HTR-8/SVneo (cell line): ENCODE measurements around the gene KIF26A.

Source experiments
- DNase-seq: peaks from one replicate; pipeline ENCODE4 v3.0.0; 2011; ENCODE audit warnings: low spot score, mixed read lengths; ENCODE audit not compliant: insufficient read length
- FAIRE-seq: peaks from 2 replicates; lab custom pipeline; 2011; peaks lifted over from hg19 to GRCh38; lab: Jason Lieb, UNC

The KIF26A gene

DNA sequence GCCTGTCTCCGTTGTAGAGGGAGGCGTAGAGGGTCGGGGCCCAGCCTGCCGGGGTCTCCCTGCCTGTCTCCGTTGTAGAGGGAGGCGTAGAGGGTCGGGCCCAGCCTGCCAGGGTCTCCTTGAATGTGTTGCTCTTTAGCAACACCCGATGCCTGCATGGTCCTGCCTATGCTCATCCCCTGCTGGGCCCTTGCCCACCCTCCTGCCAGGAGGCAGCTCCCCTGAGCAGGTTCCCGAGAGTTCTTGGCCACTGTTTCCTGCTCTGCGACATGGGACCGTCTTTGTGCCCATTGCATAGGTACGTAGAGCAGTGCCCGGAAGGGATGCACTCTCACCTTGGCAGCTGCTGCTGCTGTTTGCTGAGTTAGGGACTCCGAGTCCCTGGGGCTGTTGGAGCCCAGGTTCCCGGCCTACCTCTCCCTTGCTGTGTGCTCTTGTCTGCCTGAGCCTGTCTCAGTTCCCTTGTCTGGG lies 3.3 kb downstream of the KIF26A start:
- DNase-seq, result no peak

GRCh38 chr14:104142136-104142945 lies 4.0 kb downstream of the KIF26A start:
- no peak for DNase-seq
- FAIRE-seq, result no peak

More for the DNA sequence above, 3.3 kb downstream of the KIF26A start:
- no peak for FAIRE-seq

- no peak for DNase-seq
- FAIRE-seq, result no peak
Observed at GRCh38 chr14:104142946-104143470, 4.6 kb downstream of the KIF26A start.

DNA sequence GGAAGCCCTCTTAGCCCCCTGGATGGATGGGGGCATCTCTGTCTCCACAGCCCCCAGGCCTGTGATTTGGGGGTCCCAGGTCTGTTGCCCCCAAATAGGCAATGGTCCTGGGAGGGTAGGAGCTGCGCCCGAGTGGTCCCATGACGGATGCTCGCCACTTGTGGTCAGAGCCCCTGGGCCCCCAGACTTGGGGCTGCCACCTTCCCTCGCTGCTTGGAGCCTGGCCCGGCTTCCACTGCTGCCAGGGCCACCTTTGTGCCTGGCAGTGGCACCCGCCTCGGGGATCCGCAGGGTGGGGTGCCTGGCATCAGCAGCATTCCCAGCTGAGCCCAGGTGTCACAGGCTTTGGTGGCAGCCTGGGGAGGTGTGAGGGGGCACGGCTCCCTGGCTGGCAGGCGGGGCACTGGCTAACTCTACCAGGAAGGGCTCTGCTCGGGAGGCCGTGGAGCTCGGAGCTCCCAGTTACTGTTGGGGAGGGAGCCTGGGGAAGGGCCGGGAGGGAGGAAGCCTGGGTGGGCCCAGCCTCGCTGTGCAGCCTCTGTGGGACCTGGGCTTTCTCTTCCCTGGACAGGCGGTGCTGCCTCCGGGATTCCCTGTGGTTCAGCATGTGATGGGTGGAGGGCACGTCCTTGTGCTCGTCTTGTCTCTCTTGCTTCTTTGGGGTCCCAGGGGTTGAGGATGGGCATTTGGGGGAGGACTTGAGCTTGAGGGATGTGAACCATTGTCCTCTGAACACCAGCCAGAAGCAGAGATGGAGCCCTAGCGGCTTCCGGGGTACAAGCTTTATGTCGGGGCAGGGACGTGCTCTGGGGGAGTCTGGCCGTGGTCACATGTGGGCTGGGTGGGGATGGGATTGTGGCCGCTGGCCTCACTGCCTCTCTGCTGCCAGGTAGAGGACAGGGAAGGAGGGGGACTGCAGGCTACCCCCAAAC lies 5.4 kb downstream of the KIF26A start:
- no peak for DNase-seq
- FAIRE-seq, result no peak

- FAIRE-seq (no peak), DNase-seq (no peak)
Observed at GRCh38 chr14:104144453-104144790, 6.0 kb downstream of the KIF26A start.

DNA sequence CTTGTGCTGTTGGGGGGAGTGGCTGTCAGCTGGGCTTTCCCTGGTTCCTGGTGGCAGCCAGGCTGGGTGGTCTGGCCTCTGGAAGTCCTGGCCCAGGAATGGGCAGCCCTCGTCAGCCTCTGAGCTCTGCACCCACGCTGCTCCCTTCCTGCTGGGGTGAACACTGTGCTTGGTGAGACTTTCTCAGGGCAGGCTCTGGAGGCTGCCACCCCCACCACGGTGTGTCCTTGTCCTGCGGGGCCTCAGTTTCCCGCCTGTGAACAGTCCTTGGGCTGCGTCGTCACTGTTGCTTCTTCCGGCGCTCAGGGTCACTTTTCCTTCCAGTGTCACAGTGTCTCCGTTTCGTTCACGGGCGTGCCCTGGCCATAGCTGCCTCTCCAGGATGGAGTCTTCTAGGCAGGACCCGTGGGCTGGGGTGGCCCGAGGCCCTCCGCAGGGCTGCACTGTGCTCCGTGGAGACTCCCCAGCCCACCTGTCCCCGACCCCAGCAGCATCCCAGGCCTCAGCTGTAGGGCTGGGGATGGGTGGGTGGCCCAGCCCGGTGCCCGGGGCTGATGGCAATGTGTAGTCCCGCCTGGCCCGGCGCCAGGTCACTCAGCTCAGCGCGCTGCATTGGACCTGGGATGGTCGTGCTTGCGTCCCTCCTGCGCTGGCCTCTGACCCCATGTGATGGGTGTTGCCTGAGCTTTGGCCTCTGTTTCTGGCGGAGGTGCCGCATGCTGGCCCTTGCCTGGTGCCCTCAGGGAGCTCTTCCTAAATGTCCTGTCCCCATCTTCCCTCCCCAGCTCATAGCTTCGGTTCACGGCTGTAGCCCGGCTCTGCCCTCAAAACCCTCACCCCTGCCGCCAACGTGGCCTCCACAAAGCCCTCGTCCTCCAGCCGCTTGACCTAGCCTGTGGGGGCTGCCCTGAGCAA lies 6.8 kb downstream of the KIF26A start:
- FAIRE-seq (no peak), DNase-seq (no peak)

DNA sequence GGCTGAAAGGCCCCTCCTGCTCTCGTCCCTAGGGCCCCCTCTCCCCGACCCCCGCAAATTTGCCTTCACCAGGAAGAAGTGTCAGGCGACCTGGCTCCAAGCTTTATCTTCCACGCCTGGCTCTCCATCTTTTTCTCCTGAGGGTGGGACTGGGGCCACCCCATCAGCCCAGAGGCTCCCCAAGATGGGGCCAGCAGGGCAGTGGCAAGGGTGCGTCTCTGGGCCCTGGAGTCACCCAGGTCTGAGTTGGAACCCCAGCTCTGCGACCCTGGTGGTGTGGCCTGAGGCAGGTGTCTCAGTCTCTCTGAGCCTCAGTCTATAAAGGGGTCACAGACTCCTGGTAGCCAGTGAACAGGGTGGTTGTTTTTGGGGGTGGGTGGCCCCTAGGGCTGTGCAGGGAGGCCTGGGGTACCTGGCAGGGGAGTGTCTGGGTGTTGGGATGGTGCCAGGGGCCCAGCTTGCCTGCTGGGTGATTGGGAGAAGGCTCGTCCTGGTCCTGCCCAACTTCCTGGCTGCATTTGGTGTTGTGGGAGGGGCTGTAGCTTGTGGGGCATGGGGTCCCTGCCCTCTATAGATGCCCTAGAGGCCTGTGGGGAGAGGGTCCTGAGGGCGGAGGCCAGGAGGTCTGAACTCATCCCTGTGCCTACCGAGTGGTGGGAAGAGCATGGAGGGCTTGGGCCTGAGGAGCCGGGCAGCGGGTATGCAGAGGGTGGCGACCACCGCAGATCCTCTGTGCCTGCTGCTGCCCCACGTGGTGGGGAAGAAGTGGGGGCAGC lies 7.6 kb downstream of the KIF26A start:
- FAIRE-seq (no peak), DNase-seq (no peak)

GRCh38 chr14:104146651-104147345 lies 8.4 kb downstream of the KIF26A start:
- DNase-seq (no peak), FAIRE-seq (no peak)

- FAIRE-seq, result no peak
Observed at GRCh38 chr14:104147346-104148125, 9.1 kb downstream of the KIF26A start.

DNA sequence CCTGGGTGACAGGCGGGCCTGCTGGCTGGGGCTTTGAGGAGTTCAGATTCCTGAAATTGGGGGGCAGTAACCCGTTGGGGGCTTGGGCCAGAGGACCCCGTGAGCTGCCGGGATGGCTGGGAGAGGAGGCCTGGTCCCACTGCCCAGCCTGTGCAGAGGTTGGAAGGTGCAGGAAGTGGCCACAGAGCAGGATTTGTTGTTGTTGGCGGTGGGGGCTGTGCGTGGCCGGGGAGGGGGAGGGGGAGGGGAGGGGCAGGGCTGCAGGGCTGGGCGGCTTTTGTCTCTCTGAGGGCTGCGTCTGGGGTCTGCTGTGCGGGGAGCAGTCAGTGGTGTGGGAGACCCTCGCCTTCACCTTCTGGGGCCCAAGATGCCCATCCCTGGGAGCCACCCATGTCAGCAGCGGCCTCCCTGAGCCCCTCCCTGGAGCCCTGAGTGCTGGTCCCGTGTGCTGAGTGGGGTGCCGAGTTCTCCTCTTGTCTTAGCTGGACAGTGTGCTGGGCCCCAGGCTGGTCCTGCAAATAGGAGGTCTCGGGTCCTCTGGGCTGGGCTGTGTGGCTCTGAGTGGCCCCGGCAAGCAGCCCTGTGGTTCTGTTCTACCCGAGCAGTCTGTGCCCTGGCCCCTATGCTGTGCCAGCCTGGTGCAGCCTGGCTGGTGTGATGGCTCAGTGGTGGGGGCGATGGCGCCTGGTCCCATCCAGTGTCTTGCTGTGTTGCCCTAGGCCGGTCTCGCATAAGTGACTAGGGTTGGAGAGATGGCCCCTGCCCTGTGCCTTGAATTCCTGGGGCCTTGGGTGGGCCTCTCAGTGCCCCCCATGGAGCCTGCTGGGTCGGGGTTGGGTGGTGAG lies 10.3 kb downstream of the KIF26A start:
- no peak for DNase-seq
- no peak for FAIRE-seq

More at GRCh38 chr14:104147346-104148125, 9.1 kb downstream of the KIF26A start:
- DNase-seq, result no peak

GRCh38 chr14:104149278-104149595 lies 10.8 kb downstream of the KIF26A start:
- DNase-seq, result no peak
- FAIRE-seq, result no peak

DNA sequence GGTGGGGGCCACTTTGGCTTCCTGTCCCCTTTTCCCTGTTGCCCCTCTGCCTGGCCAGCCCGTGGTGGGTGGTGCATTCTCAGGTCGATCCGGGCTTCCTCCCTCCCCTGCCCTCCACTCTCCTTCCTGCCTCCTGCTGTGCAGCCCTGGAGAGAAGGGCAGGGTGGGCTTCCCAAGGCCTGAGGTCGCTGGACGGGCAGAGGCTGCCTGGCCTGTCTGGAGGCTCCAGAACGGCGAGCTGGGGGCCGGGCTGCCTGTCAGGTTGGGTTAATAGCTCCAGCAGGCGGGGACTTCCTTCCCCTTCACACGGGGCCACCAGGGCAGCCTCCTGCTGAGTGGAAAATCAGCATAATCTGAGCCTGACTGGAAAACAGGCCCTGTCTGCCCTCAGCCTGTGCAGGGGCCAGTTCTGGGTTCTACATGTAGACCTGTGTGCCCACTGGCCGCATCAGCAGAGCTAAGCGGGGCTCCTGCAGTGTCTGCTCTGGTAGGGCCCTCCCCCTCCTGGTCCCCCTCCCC lies 11.3 kb downstream of the KIF26A start:
- no peak for FAIRE-seq
- no peak for DNase-seq

DNA sequence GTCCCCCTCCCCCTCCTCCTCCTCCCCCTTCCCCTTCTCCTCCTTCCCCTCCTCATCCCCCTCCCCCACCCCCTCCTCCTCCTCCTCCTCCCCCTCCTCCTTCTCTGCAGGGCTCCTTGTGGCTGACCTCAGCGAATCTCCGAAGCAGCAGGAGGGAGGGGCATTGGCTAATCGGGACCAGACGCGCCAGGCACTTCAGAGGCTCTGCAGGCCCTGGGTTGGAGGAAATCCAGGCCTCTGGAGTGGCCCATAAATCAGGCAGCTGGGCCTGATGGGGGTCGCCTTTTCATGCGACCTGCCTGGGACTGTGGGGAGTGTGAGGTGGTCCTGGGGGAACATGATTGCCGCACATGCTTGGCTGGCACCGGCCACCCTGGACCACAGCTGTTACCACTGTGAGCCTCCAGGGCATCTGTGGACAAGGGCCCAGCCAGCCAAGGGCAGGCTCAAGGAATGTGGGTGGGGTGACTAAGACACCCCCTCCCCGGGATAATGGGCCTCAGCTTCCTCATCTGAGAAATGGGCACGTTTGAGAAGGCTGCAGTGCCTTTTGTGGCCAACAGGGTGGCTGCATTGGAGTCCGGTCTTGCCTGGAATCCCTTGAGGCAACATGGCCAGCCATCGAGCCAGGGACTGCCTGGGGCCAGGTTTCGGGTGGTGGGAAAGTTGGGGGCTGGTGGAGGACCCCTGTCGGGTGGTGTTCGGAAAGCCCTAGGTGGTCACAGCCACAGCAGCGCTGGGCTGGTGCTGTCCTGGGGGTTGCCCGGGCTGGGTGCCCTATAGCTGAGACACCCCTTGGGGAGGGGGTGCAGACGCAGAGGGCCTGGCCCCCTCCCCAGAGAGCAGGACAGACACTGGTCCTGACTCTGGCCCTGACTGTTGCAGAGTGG lies 12.0 kb downstream of the KIF26A start:
- FAIRE-seq, result no peak
- no peak for DNase-seq

DNA sequence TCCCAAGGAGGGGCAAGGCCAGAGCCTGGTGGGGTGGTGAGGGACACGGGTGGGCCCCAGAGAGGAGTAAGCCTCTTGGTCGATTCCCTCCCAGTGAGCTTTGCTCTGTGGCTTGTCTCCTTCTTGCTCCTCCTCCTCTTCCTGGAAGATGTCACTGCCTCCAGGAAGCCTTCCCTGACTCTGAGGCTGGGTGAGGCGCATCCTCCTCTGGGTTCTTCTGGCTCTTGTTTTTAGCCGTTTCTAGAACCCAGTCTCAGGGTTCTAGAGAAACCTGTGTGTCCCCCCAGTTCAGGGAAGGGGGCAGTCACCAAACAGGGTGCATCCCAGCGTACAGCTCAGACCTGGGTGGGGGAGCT lies 12.6 kb downstream of the KIF26A start:
- FAIRE-seq (no peak), DNase-seq (no peak)

DNA sequence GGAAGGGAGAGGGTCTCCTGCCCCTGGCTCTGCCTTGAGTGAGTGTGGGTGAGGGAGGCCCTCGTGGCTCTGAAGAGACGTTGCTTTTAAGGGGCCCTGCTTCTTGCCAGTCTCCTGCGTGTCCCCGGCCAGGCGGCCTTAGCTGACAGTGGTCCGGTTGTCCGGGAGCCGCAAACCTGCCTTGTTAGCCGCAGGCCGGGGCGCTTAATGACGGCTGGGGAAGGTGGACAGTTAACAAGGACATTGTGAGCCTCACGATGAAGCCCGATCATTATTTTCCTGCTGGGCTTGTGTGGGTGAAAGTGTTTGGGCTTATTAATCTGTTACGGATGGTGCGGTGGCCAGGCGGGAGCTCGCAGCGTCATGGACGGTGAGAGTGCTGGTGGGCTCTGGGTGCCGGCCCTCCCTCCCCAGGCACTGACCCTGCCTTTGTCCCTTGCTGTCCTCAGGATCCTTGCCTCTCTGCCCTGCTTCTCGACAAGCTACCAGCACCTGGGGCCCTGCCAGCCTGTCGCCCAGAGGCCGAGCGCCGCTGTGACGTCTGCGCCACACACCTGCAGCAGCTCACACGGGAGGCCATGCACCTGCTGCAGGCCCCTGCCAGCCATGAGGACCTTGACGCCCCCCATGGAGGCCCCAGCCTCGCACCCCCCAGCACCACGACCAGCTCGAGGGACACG lies 13.3 kb downstream of the KIF26A start:
- no peak for FAIRE-seq
- DNase-seq, result no peak

DNA sequence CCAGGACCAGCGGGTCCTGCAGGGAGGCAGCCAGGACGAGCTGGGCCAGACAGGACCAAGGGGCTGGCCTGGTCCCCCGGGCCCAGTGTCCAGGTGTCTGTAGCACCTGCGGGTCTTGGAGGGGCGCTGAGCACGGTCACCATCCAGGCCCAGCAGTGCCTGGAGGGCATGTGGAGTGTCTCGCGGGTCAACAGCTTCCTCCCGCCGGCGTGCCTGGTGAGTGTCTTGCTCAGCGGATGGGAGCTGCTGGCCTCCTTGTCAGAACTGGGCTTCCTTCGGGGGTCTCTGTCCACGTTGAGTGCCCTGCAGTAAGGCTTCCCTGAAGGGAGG lies 13.8 kb downstream of the KIF26A start:
- no peak for FAIRE-seq

More for the DNA sequence above, 13.8 kb downstream of the KIF26A start:
- no peak for DNase-seq
